SK-N-SH treated with all-trans-retinoic acid at 6 μM for 48 hours (cell line): Measurements from ENCODE around the gene ABI3.

Source experiments
- ATAC-seq: fragments of 200-7000 bp; cut with Tn5 transposase; 3 replicates; pipeline ENCODE4 v1.9.1; 2020; ENCODE audit warnings: mild to moderate bottlenecking, moderate library complexity
- ARNTL ChIP-seq: fragments of 450-650 bp; formaldehyde crosslinking; IDR thresholded peaks from 2 replicates; pipeline ENCODE4 v1.5.0; 2020; ENCODE audit warnings: low read depth, mild to moderate bottlenecking, moderate library complexity, borderline replicate concordance
- BACH2 ChIP-seq: fragments of 250-450 bp; sonication (Bioruptor Pico); IDR thresholded peaks from 2 replicates; pipeline ENCODE4 v1.9.0; 2021; ENCODE audit warnings: mild to moderate bottlenecking, borderline replicate concordance
- CREB5 ChIP-seq: fragments of 250-450 bp; sonication (Bioruptor Pico); IDR thresholded peaks from 2 replicates; pipeline ENCODE4 v1.5.1; 2020; ENCODE audit warnings: low read depth, mild to moderate bottlenecking, moderate library complexity
- CSDC2 ChIP-seq: fragments of 250-450 bp; sonication (Bioruptor Pico); IDR thresholded peaks from 2 replicates; pipeline ENCODE4 v1.5.0; 2020; ENCODE audit warnings: mild to moderate bottlenecking, moderate library complexity
- CSRNP3 ChIP-seq: fragments of 250-450 bp; sonication (Bioruptor Pico); IDR thresholded peaks from 2 replicates; pipeline ENCODE4 v1.5.1; 2021; ENCODE audit warnings: mild to moderate bottlenecking, moderate library complexity
- ESRRG ChIP-seq: fragments of 250-450 bp; sonication (Bioruptor Pico); IDR thresholded peaks from 2 replicates; pipeline ENCODE4 v1.6.1; 2021; ENCODE audit warnings: mild to moderate bottlenecking
- GLIS3 ChIP-seq: fragments of 250-450 bp; sonication (Bioruptor Pico); IDR thresholded peaks from 2 replicates; pipeline ENCODE4 v1.5.0; 2020; ENCODE audit warnings: mild to moderate bottlenecking, moderate library complexity
- ISL1 ChIP-seq: fragments of 250-450 bp; sonication (Bioruptor Pico); IDR thresholded peaks from 2 replicates; pipeline ENCODE4 v2.1.2; 2022; ENCODE audit warnings: mild to moderate bottlenecking, moderate library complexity
- OSR1 ChIP-seq: fragments of 250-450 bp; sonication (Bioruptor Pico); IDR thresholded peaks from 2 replicates; pipeline ENCODE4 v1.8.0; 2022; ENCODE audit warnings: moderate library complexity, mild to moderate bottlenecking, inconsistent platforms
- PATZ1 ChIP-seq: fragments of 250-450 bp; sonication (Bioruptor Pico); IDR thresholded peaks from 2 replicates; pipeline ENCODE4 v1.8.0; 2020; ENCODE audit warnings: mild to moderate bottlenecking, moderate library complexity, borderline replicate concordance
- PPARA ChIP-seq: fragments of 250-450 bp; sonication (Bioruptor Pico); IDR thresholded peaks from 2 replicates; pipeline ENCODE4 v1.5.0; 2020; ENCODE audit warnings: mild to moderate bottlenecking, borderline replicate concordance
- SNAI2 ChIP-seq: fragments of 250-450 bp; sonication (Bioruptor Pico); IDR thresholded peaks from 2 replicates; pipeline ENCODE4 v1.5.0; 2020; ENCODE audit warnings: mild to moderate bottlenecking, moderate library complexity
- TCF4 ChIP-seq: fragments of 250-450 bp; sonication (Bioruptor Pico); IDR thresholded peaks from 2 replicates; pipeline ENCODE4 v1.8.0; 2021; ENCODE audit warnings: mild to moderate bottlenecking, moderate library complexity, borderline replicate concordance
- TOX ChIP-seq: fragments of 250-450 bp; sonication (Bioruptor Pico); IDR thresholded peaks from 2 replicates; pipeline ENCODE4 v1.8.0; 2021; ENCODE audit warnings: mild to moderate bottlenecking, moderate library complexity, borderline replicate concordance
- TSHZ2 ChIP-seq: fragments of 250-450 bp; sonication (Bioruptor Pico); IDR thresholded peaks from 2 replicates; pipeline ENCODE4 v1.5.0; 2020; ENCODE audit warnings: mild to moderate bottlenecking, moderate library complexity
- ZC3H10 ChIP-seq: fragments of 250-450 bp; sonication (Bioruptor Pico); IDR thresholded peaks from 2 replicates; pipeline ENCODE4 v1.5.1; 2021; ENCODE audit warnings: mild to moderate bottlenecking, moderate library complexity
- ZFP3 ChIP-seq: fragments of 250-450 bp; sonication (Bioruptor Pico); IDR thresholded peaks from 2 replicates; pipeline ENCODE4 v1.5.0; 2020; ENCODE audit warnings: mild to moderate bottlenecking, moderate library complexity
- ZFP30 ChIP-seq: fragments of 450-650 bp; formaldehyde crosslinking; IDR thresholded peaks from 2 replicates; pipeline ENCODE4 v1.5.0; 2022; ENCODE audit warnings: mild to moderate bottlenecking, moderate library complexity
- ZNF565 ChIP-seq: fragments of 450-650 bp; formaldehyde crosslinking; conservative IDR thresholded peaks from 2 replicates; pipeline ENCODE4 v1.5.0; 2020; ENCODE audit warnings: low read depth, mild to moderate bottlenecking, moderate library complexity
- ZNF70 ChIP-seq: fragments of 450-650 bp; formaldehyde crosslinking; IDR thresholded peaks from 2 replicates; pipeline ENCODE4 v1.5.0; 2020; ENCODE audit warnings: mild to moderate bottlenecking, moderate library complexity
- ZNF8 ChIP-seq: fragments of 450-650 bp; formaldehyde crosslinking; IDR thresholded peaks from 2 replicates; pipeline ENCODE4 v1.5.0; 2020; ENCODE audit warnings: mild to moderate bottlenecking, moderate library complexity

Gene ABI3

GRCh38 chr17:49242813-49243212 is 32.3 kb downstream of the ABI3 start:
- no peak for ATAC-seq
- TF ChIP-seq TOX (CRISPR knock-in tag): no peak
- TF ChIP-seq GLIS3 (CRISPR knock-in tag): no peak
- no peak for TF ChIP-seq ZNF8 (CRISPR knock-in tag)
- no peak for TF ChIP-seq ZFP3 (CRISPR knock-in tag)
- TF ChIP-seq SNAI2 (CRISPR knock-in tag): no peak
- TF ChIP-seq TCF4: no peak
- no peak for TF ChIP-seq PPARA
- no peak for TF ChIP-seq ARNTL
- TF ChIP-seq CREB5 (CRISPR knock-in tag): no peak
- no peak for TF ChIP-seq ZNF565 (CRISPR knock-in tag)
- TF ChIP-seq OSR1: no peak
- TF ChIP-seq ZC3H10 (CRISPR knock-in tag): no peak
- no peak for TF ChIP-seq ZFP30 (CRISPR knock-in tag)
- no peak for TF ChIP-seq CSDC2 (CRISPR knock-in tag)
- TF ChIP-seq PATZ1 (CRISPR knock-in tag): no peak
- TF ChIP-seq TSHZ2 (CRISPR knock-in tag): no peak
- no peak for TF ChIP-seq BACH2 (CRISPR knock-in tag)
- TF ChIP-seq CSRNP3 (CRISPR knock-in tag): no peak
- no peak for TF ChIP-seq ESRRG

GRCh38 chr17:49244839-49245238 is 34.3 kb downstream of the ABI3 start:
- TF ChIP-seq CREB5 (CRISPR knock-in tag): no peak
- no peak for TF ChIP-seq BACH2 (CRISPR knock-in tag)
- TF ChIP-seq TCF4: no peak
- TF ChIP-seq ZC3H10 (CRISPR knock-in tag): no peak
- TF ChIP-seq ZNF8 (CRISPR knock-in tag): no peak
- no peak for TF ChIP-seq ESRRG
- TF ChIP-seq SNAI2 (CRISPR knock-in tag): no peak
- no peak for TF ChIP-seq PPARA
- no peak for TF ChIP-seq ISL1 (CRISPR knock-in tag)
- TF ChIP-seq CSRNP3 (CRISPR knock-in tag): no peak
- no peak for TF ChIP-seq ZNF70 (CRISPR knock-in tag)
- no peak for TF ChIP-seq OSR1
- no peak for TF ChIP-seq TOX (CRISPR knock-in tag)
- TF ChIP-seq ARNTL: no peak
- no peak for TF ChIP-seq GLIS3 (CRISPR knock-in tag)
- no peak for TF ChIP-seq PATZ1 (CRISPR knock-in tag)
- TF ChIP-seq TSHZ2 (CRISPR knock-in tag): no peak
- no peak for TF ChIP-seq CSDC2 (CRISPR knock-in tag)
- ATAC-seq: no peak
